Common myeloid progenitor, CD34-positive (primary cell): ENCODE measurements around the gene RBM14.
A peak's percentile ranks its signal among the peaks of the same experiment; 100 is the strongest.
"Not testable (repeated sequence)": the region's sequence is repeated elsewhere in the genome, so short reads cannot be mapped to it uniquely, and the experiment has no call there.

Experiments used
- CTCF ChIA-PET: fragments of 350-600 bp; sonication (Branson Sonifier 250); formaldehyde crosslinking; loops from one replicate; lab custom pipeline; 2021; ENCODE audit warnings: antibody characterized with exemption; lab: Charles Lee
- POLR2A ChIA-PET: fragments of 350-600 bp; sonication (Branson Sonifier 250); formaldehyde crosslinking; loops from one replicate; lab custom pipeline; 2021; ENCODE audit warnings: antibody characterized with exemption; lab: Charles Lee
- DNase-seq, 3 donors: peaks; one replicate each; pipeline versions ENCODE4 v3.0.0 to v3.0.0-alpha.2; 2013
- H3K27ac ChIP-seq, 2 experiments: 1 replicate in 1 of 2; 2 replicates in 1 of 2; pipeline ENCODE4 v1.7.0; 2013; ENCODE audit warnings: inconsistent platforms in 2 of 2, low read length in 2 of 2, mild to moderate bottlenecking in 2 of 2, low read depth in 1 of 2, moderate library complexity in 1 of 2; ENCODE audit not compliant: severe bottlenecking in 2 of 2, insufficient read depth in 1 of 2, poor library complexity in 1 of 2
- H3K27me3 ChIP-seq, 5 experiments: replicated peaks in 2 of 5; 1 replicate in 3 of 5; 2 replicates in 2 of 5; pipeline versions ENCODE4 v1.6.1 to v1.7.0; 2013; ENCODE audit warnings: low read length in 4 of 5, mild to moderate bottlenecking in 2 of 5, moderate library complexity in 2 of 5, inconsistent platforms in 1 of 5; ENCODE audit not compliant: insufficient read depth in 5 of 5, control insufficient read depth in 4 of 5
- H3K36me3 ChIP-seq, 4 experiments: 1 replicate in 2 of 4; 2 replicates in 2 of 4; pipeline versions ENCODE4 v1.6.1 to v1.7.0; 2013; ENCODE audit warnings: low read length in 3 of 4, control low read depth in 1 of 4, mild to moderate bottlenecking in 1 of 4; ENCODE audit not compliant: control insufficient read depth in 4 of 4, insufficient read depth in 4 of 4
- H3K4me1 ChIP-seq, 4 experiments: 1 replicate in 3 of 4; 2 replicates in 1 of 4; pipeline versions ENCODE4 v1.6.1 to v1.7.1; 2013; ENCODE audit warnings: low read length in 3 of 4, mild to moderate bottlenecking in 3 of 4, control low read depth in 1 of 4, inconsistent platforms in 1 of 4, moderate library complexity in 1 of 4; ENCODE audit not compliant: control insufficient read depth in 4 of 4, insufficient read depth in 4 of 4; ENCODE audit errors: control extremely low read depth in 1 of 4
- H3K4me3 ChIP-seq, 7 experiments: 1 replicate in 4 of 7; 2 replicates in 3 of 7; pipeline versions ENCODE4 v1.5.1 to v1.7.0; 2013; ENCODE audit warnings: mild to moderate bottlenecking in 7 of 7, low read length in 6 of 7, moderate library complexity in 6 of 7, inconsistent platforms in 2 of 7, low read depth in 2 of 7, control low read depth in 1 of 7; ENCODE audit not compliant: insufficient read depth in 4 of 7, control insufficient read depth in 1 of 7; ENCODE audit errors: extremely low read depth in 1 of 7
- H3K9me3 ChIP-seq, 5 experiments: 1 replicate in 4 of 5; 2 replicates in 1 of 5; pipeline versions ENCODE4 v1.6.1 to v1.7.1; 2013; ENCODE audit warnings: low read length in 4 of 5, mild to moderate bottlenecking in 2 of 5, inconsistent platforms in 1 of 5, low read depth in 1 of 5, moderate library complexity in 1 of 5; ENCODE audit not compliant: control insufficient read depth in 4 of 5, insufficient read depth in 2 of 5; ENCODE audit errors: control extremely low read depth in 1 of 5
- WGBS: methylation state at CpG from one replicate; pipeline ENCODE4 v1.1.5; 2013; ENCODE audit not compliant: insufficient coverage; 5-methylcytosine and 5-hydroxymethylcytosine counted together

Gene RBM14

DNA sequence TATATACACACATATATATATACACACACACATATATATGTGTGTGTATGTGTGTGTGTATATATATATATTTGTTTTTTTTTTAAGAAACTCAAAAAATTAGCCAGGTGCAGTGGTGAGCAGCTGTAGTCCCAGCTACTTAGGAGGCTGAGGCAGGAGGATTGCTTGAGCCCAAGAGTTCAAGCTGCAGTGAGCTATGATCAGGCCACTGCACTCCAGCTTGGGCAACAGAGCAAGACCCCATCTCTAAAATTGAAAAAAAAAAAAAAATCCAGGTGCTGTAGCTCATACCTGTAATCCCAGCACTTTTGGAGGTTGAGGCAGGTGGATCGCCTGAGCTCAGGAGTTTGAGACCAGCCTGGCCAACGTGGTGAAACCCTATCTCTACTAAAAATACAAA, 27.1 kb upstream of the RBM14 start:
- no CpG with 5 or more reads among the region's 2 CpGs for WGBS
- not testable (repeated sequence) for DNase-seq, H3K36me3 ChIP-seq, H3K27me3 ChIP-seq, H3K4me3 ChIP-seq, H3K27ac ChIP-seq, H3K9me3 ChIP-seq
- H3K4me1 ChIP-seq: peaks cover 4 to 20% (median 17%) of the 10 kb centered on the region in 4 experiments
- ChIA-PET POLR2A (interaction anchor here (0.6 kb wide), 1 partner anchor 368 kb away, joined by 4 read pairs; no protein-coding TSS in a partner anchor), CTCF (interaction anchor here (5.7 kb wide), 1 partner anchor 10 kb away, joined by 55 read pairs; no protein-coding TSS in a partner anchor)

DNA sequence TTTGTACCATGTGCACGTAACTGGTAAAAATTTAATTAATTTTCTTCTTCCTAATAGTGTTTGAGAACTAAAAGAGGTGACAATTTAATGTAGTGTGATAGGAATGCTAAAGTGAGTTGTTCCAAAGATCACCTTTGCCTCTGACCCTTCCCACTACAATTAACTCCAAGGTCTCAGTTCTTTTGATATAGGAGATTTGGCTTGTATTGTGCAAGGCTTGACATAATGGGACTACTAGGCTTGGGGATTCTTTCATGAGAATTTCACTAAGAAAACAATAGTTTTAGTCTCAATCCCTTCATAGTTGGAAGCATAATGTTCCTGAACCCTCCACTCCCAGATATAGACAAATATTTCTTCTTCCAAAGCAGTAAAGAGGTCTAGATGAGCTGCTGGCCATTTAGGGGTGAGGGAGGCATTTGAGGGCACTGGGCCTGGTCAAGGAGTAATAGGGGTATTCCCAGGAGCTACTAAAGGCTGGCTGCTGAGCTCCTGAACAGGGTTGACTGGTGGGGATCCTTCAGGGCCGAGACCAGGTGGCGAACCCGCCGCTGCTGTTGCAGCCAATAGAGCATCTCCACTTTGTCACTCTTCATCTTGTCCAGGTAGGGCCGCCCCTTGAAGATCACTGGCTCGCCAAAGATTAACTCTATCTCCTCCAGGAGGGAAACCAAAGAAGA, 26.3 kb upstream of the RBM14 start:
- H3K27ac ChIP-seq: no peak overlapping the region
- WGBS: 100% methylated on average over 2 of the region's 7 CpGs
- DNase-seq: no peak
- peaks cover 8 to 28% (median 25%) of the 10 kb centered on the region in 4 experiments for H3K4me1 ChIP-seq
- no peak overlapping the region for H3K4me3 ChIP-seq
- H3K36me3 ChIP-seq: no peaks in the 10 kb centered on the region
- ChIA-PET POLR2A (interaction anchor here (0.7 kb wide), 1 partner anchor 56 kb away, joined by 3 read pairs; no protein-coding TSS in a partner anchor), CTCF (interaction anchor here (1.1 to 5.7 kb wide), 5 partner anchors 11 to 89 kb away, joined by 3 to 55 read pairs (median 6); partner anchors contain the start of gene RBM4)
- H3K27me3 ChIP-seq: no peaks in the 10 kb centered on the region
- H3K9me3 ChIP-seq: no peaks in the 10 kb centered on the region

DNA sequence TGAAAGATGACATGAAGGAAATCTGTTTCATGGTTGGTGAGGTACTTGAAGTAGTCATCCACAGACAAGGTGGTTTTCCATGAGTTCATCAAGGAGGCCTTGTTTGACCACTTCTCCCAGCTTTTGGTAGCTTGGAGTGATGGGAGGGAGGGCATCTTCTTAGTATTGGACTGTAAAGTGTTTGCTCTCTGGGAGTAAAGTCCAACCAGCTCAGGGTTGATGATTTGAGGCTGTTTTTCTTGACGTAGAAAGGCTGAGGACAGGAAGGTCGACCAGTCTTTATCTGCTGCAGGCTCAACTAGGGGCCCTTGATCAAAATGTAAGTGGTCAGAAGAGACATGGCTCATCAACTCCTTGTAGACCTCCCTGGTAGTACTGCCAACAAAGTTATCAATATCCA, 25.3 kb upstream of the RBM14 start:
- H3K9me3 ChIP-seq: no peaks in the 10 kb centered on the region
- 100% methylated on average over 2 of the region's 2 CpGs for WGBS
- no peaks in the 10 kb centered on the region for H3K36me3 ChIP-seq
- H3K4me1 ChIP-seq: peaks cover 8 to 38% (median 33%) of the 10 kb centered on the region in 4 experiments
- H3K4me3 ChIP-seq: no peak overlapping the region
- no peaks in the 10 kb centered on the region for H3K27me3 ChIP-seq
- no peak overlapping the region for H3K27ac ChIP-seq
- ChIA-PET CTCF (interaction anchor here (0.7 to 5.7 kb wide), 9 partner anchors 12 to 94 kb away, joined by 3 to 55 read pairs (median 3); partner anchors contain the start of genes RBM4 and ZDHHC24), POLR2A (interaction anchor here (0.9 kb wide), 1 partner anchor 47 kb away, joined by 3 read pairs; no protein-coding TSS in a partner anchor)
- DNase-seq: no peak

DNA sequence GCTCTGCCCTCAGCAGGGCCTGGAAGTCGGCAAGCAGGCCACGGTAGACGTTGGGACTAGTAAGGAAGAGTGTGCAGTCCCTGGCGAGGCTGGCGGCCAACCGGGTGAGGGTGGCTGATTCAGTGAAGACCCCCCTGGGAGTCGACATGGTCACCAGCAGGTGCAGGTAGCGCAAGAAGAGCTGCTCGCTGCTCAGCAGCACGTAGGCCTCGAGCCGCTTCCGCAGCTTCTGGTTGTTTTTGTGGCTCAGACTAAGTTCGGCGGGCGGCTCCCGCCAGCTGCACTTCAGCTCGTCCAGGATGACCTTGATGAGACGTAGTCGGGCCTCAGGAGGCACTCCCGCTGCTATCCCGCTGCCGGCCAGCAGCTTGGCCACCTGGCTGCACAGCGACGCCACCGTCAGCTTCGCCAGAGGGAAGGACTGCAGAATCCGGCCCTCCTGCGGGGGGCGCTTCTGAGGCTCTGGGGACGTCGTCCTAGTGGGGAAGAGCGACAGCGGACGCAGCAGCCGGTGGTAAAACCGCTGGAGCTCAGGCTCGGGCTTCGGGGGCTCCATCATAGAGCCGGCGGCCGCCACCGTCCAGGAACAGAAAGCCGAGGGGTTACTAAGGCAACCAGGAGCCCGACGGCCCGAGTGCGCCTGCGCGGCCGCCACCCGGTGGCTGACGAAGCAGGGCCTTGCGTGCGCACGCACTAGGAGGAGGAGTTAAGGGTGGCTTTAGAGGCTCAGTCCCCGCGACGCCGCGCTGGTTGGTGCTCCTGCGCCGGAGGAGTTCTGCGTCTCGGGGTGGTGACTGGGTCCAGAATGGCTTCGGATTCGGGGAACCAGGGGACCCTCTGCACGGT, 23.8 kb upstream of the RBM14 start, which contains the start of the genes CCDC87 and CCS:
Gene CCDC87 (minus strand): TSS at position 607 of the 846 bp plus-strand sequence. CDS start 48 bp downstream, at position 559.
Gene CCS (plus strand): TSS at position 729 of the 846 bp plus-strand sequence. CDS start 77 bp downstream, at position 806.
- CTCF ChIA-PET: interaction anchor here (0.6 to 5.7 kb wide), 19 partner anchors 9 to 246 kb away, joined by 3 to 55 read pairs (median 4); partner anchors contain the start of genes RBM14, RBM4, RBM4B and ZDHHC24
- Histone ChIP-seq H3K27me3 (no peaks in the 10 kb centered on the region), H3K9me3 (no peaks in the 10 kb centered on the region), H3K4me1 (peaks cover 8 to 42% (median 35%) of the 10 kb centered on the region in 4 experiments), H3K27ac (peak within 1 kb of the TSS; percentile 85 to 88), H3K36me3 (peaks cover 0 to 3% (median 0%) of the 10 kb centered on the region in 4 experiments), H3K4me3 (peak within 1 kb of the TSS; percentile 49 to 96 (median 85))
- DNase-seq: peak; percentile 97 to 98 (median 97)
- WGBS: 19% methylated on average over 59 of the region's 68 CpGs
- POLR2A ChIA-PET: interaction anchor here (0.9 to 1.4 kb wide), 3 partner anchors 14 to 46 kb away, joined by 3 to 6 read pairs (median 4); partner anchors contain the start of gene RBM4

DNA sequence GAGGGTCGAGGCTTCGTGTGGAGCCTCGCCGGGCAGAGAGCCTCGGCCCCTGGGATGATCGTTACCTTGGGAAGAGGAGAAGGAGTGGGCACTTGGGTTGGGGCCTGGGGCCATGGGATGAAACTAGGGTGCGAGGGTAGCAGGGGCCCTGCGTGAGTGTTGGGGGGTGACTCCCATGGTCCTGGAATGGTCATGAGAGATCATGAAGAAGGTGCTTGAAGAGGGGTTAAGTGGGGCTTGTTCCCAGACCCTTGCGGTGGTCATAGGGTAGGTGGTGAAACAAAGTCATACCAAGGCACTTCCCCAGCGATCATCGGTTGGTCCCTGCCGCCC, 23.2 kb upstream of the RBM14 start:
- WGBS: 1% methylated on average over 10 of the region's 12 CpGs
- H3K9me3 ChIP-seq: no peaks in the 10 kb centered on the region
- peaks cover 0 to 3% (median 0%) of the 10 kb centered on the region in 4 experiments for H3K36me3 ChIP-seq
- peak overlapping the region; percentile 85 to 88 for H3K27ac ChIP-seq
- DNase-seq: no peak
- peaks cover 8 to 42% (median 35%) of the 10 kb centered on the region in 4 experiments for H3K4me1 ChIP-seq
- peak overlapping the region; percentile 49 to 96 (median 85) for H3K4me3 ChIP-seq
- no peaks in the 10 kb centered on the region for H3K27me3 ChIP-seq
- CTCF ChIA-PET: interaction anchor here (0.8 to 5.7 kb wide), 9 partner anchors 14 to 85 kb away, joined by 3 to 55 read pairs (median 8); partner anchors contain the start of genes RBM14, RBM4 and RBM4B
- POLR2A ChIA-PET: interaction anchor here (0.8 to 1.4 kb wide), 4 partner anchors 13 to 45 kb away, joined by 3 to 6 read pairs (median 4); partner anchors contain the start of genes RBM14 and RBM4

DNA sequence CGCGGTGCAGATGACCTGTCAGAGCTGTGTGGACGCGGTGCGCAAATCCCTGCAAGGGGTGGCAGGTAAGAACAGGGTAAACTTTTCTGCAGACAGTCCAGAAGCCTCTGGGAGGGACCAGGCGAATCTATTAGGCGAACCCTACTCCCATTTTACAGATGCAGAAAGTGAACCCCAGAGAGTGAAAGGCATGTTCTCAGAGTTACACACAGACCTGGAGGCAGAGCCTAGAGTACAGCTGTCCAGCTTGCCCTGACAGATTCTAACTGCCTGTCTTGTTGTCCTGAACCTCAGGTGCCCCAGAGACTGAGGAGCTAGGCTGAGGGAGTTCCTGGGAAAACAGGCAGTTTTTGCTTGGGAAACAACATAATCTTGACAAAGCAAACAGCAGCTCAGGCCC, 22.8 kb upstream of the RBM14 start:
- H3K36me3 ChIP-seq: peaks cover 0 to 3% (median 0%) of the 10 kb centered on the region in 4 experiments
- peaks cover 8 to 42% (median 35%) of the 10 kb centered on the region in 4 experiments for H3K4me1 ChIP-seq
- ChIA-PET CTCF (interaction anchor here (0.7 to 5.7 kb wide), 7 partner anchors 14 to 85 kb away, joined by 3 to 55 read pairs (median 6); partner anchors contain the start of genes CTSF, RBM4 and RBM4B), POLR2A (interaction anchor here (0.6 to 1.4 kb wide), 4 partner anchors 13 to 511 kb away, joined by 3 to 4 read pairs (median 4); partner anchors contain the start of gene RBM14)
- no peaks in the 10 kb centered on the region for H3K9me3 ChIP-seq
- H3K27me3 ChIP-seq: no peaks in the 10 kb centered on the region
- WGBS: 58% methylated on average over 7 of the region's 7 CpGs
- no peak for DNase-seq
- H3K27ac ChIP-seq: peak overlapping the region; percentile 85 to 88
- peak overlapping the region; percentile 49 to 96 (median 85) for H3K4me3 ChIP-seq
